GM18868 (cell line): Measurements from ENCODE around the gene AFF1.
"Not testable (repeated sequence)": the region's sequence is repeated elsewhere in the genome, so short reads cannot be mapped to it uniquely, and the experiment has no call there.

Experiments
- ATAC-seq: cut with Tn5 transposase; IDR thresholded peaks from one replicate; pipeline ENCODE4 v1.9.1; 2021; ENCODE audit warnings: mild to moderate bottlenecking, moderate library complexity; ENCODE audit not compliant: unreplicated experiment

AFF1 gene

DNA sequence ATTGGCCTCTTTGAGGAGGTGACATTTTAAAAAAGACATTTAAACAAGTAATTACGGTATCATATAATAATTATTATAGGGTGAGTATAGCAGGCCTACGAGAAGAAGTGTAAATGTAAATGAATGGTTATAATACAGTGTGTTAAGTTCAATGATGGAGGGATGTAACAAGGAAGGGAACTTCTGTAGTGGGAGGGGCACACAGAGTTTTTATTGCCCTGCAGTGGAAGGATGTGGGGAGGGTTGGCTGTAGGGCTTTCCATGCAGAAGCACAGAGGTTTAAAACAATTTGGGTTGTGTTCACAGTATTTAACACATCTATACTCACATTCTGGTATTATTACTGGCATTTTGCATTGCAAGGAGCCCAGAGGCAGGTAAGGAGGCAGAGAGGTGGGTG is 41.1 kb downstream of the AFF1 start:
- ATAC-seq = no peak

GRCh38 chr4:86976801-86977485 is 42.1 kb downstream of the AFF1 start:
- no peak for ATAC-seq

DNA sequence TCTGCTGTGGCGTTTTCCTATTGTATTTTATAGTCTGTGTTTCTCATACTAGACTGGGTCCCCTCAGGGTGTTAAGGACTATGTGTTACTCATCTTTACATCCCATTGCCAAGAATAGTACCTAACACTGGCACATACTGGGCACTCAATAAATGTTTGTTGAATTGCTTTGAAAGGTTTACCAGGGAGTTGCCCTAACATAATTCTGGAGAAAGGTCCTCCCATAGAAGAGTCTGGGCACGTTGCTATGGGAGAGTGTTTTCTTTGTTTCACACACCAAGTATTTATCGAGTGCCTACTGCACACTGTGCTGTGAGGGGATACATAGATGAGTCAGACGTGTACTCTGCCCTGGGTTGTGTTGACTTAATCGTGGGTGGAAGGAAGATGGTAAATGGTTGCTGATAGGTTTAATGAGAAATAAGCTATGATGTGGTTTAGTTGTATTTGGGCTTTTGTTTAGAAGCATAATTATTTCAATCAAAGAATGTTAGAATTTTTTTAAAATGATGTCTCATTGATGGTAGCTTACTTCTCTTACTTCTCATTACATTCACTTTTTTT is 42.9 kb downstream of the AFF1 start:
- ATAC-seq = peak; percentile 95

- no peak for ATAC-seq
Measured at GRCh38 chr4:86978709-86979108, 43.9 kb downstream of the AFF1 start.

- no peak for ATAC-seq
Measured at GRCh38 chr4:86980230-86980629, 45.4 kb downstream of the AFF1 start.

- no peak for ATAC-seq
Measured at GRCh38 chr4:86981789-86982188, 47.0 kb downstream of the AFF1 start.

DNA sequence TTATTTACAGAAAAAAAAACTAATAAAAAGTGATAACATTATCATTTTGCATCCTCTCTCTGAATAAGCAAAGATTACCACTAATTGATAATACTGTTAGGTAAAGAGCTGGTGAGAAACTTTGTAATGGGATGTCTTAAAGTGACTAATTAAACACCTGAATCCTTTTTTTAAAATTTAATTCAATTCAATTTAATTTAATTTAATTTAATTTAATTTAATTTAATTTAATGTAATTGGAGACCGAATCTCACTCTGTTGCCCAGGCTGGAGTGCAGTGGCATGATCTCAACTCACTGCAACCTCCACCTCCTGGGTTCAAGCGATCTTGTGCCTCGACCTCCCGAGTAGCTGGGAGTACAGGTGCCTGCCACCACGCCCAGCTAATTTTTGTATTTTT is 51.0 kb downstream of the AFF1 start:
- ATAC-seq = not testable (repeated sequence)

GRCh38 chr4:86989658-86990057 is 54.8 kb downstream of the AFF1 start:
- ATAC-seq = not testable (repeated sequence)

GRCh38 chr4:86990510-86990909 is 55.7 kb downstream of the AFF1 start:
- no peak for ATAC-seq

DNA sequence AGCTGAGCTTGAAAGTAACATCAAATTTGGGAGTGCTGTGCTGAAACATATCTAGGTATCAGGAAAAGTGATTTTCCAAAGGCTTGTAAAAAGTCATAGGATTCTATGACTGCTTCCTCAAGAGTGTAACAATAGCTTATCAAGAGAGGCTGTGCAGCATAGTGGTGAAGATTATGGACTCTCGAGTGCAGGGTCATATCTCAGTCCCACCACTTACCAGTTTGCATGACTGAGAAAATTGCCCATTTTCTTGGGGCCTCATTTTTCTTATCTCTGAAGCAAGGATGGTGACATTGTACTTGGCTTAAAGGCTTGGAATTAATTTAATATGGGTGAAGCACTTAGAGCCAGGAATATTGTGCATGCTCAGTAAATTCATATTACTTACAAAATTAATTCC is 57.2 kb downstream of the AFF1 start:
- ATAC-seq = no peak

DNA sequence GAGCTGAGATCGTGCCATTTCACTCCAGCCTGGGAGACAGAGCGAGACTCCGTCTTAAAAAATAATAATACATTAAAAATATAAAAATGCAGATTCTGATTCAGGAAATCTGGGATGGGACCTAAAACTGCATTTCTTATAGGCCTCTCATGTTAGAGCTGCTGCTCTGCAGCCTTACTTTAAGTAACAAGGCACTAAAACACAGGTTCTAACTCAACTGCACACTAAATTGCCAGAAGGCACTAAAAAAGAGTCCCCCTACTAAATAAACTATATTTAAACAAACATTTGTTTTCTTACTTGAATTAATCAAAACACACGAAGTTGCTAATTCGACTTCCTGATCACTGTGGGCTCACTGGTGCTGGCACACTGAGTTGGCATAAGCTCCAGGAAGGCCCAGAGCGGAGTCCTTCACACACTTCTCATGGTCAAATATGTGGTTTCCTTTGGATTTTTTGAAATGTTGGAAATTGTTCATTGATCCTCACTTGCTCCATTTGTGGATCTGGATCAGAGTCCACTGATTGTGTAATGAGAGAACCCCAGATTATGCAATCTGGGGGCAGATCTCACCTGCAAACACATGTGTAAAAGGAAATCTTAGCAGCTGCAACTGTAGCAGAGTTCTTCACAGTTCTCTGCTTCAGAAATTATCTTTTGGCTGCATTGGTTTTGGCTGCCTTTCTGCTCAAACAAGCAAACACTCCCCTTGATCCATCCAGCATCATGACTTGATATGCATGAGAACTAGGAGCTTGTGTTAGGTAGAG is 59.3 kb downstream of the AFF1 start:
- no peak for ATAC-seq

DNA sequence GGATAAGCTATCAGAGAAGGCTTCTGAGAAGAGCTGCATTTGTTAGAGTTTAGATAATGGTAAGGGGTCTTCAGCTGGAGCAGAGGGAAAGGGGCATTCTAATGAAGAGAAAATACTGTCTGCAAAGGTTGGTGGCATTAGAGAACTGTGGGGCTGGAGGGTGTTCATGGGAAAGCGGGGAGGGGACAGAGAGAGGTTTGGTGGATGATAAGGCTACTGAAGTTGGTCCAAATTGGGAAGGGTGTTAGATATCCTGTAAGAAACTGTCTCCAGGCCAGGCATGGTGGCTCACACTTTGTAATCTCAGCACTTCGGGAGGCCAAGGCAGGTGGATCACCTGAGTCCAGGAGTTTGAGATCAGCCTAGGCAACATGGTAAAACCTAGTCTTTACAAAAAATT is 59.9 kb downstream of the AFF1 start:
- ATAC-seq = no peak

- not testable (repeated sequence) for ATAC-seq
Measured at GRCh38 chr4:86996510-86996909, 61.7 kb downstream of the AFF1 start.

DNA sequence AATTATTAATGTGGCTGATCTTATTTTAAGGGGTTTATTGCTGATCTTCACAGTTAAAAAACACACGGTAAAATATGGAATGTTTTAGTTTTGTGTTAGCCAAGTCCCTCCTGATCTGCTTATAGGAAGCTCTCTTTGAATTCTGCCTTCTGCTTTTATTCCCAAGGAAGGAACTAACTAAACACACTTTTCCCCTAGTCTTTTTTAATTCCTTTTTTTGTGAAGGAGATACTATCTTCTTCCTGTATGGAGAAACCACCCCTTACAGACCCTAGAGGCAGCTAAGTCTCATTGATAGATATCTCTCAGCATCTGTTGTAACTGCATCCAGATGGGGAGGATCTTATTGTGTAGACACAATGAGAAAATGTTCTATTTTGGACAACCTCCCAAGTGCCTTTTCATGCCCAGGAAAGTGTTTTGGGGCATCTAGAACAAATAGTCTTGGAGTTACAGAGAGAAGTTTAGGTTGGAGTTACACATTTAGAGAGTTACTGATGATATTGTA is 64.4 kb downstream of the AFF1 start:
- no peak for ATAC-seq

- ATAC-seq = no peak
Measured at GRCh38 chr4:87002682-87003043, 67.9 kb downstream of the AFF1 start.

- ATAC-seq = no peak
Measured at GRCh38 chr4:87003266-87003665, 68.5 kb downstream of the AFF1 start.

DNA sequence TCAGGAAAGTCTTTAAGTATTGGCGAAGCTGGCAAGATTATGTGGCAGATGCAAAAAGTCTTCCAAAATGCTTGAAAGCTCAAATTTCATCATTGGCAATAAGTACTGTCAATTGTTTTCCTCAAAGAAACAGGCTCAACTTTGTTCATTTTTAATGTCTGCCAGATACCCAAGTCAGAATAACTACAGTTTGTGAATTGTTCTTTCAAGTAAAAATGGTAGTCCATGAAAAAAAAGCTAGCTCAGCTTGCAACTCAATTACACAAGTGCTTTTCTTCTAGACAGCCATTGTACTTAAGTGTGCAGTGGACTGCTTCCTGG is 70.5 kb downstream of the AFF1 start:
- no peak for ATAC-seq

DNA sequence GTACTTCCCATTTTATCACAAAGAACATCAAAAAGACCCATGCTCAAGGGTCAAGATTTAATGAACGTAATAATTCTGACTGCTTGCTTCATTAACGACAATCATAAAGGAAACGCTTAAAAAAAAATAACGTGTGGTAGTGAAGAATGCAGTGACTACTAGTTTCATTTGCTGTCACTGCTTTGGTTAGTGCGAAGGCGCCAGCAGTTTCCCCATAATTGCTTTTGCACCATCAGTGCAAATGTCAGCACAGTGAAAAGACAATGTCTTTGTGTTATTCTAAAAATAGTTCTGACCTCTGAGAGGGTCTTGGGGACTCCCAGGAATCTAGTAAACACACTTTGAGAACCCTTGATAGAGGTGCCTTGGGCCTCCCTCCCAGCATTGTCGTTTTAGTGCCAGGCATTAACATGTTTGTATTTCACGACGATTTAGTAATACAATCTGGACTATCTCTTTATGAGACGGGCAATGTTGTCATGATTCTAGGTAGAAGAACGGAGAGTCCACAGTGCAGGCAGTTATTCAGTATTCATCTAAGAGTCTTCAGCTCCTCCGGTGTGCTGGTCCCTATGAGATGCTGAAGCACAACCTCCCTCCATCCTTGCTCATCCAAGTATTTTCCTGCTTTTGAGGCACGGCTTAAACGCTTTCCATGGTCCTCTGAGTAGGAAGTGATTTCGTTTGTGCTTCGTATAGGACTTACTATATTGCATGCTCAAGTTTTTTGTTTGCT is 71.0 kb downstream of the AFF1 start:
- ATAC-seq = peak; percentile 17

GRCh38 chr4:87006426-87006675 is 71.5 kb downstream of the AFF1 start:
- no peak for ATAC-seq

DNA sequence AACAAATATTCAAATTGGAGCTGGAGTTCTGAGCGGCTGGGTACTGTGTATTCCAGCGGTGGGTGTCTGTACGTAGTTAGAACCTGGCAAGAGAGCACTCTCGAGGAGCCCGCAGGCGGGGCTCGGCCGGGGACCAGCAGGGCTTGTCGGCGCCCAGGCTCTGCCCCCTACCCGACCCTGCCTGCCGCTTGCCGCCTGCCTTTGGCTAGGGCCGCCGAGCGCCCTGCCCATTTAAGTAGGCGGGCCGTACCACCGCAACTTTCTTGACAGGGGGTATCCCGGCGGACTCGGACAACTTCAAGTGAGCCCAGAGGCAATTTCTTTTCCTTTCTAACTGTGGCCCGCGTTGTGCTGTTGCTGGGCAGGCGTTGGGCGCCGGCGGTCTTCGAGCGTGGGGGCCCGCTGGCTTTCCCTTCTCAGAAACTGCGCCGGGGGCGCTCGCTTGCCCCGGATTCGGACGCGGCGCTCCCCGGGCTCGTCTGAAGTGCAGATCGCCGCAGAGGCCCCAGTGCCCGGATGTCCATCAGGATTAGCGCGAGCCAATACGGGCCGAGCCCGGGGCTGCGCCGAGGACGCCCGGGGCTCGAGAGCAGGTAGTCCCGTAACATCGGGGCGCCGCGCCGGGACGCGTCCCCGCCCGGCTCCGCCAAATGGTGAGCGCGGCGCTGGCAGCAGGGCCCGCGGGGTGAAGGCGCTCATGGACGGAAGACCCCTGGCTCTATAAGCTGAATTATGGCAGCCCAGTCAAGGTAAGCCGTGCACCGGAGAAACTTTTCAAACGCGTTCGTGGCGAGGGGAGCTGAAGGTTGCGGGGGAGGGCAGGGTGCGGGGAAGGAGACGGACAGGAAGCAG is 72.1 kb downstream of the AFF1 start:
- ATAC-seq = peak; percentile 75
